Measurements from ENCODE around the gene ELMO1.
A peak's percentile ranks its signal among the peaks of the same experiment; 100 is the strongest.

Gene ELMO1

DNA sequence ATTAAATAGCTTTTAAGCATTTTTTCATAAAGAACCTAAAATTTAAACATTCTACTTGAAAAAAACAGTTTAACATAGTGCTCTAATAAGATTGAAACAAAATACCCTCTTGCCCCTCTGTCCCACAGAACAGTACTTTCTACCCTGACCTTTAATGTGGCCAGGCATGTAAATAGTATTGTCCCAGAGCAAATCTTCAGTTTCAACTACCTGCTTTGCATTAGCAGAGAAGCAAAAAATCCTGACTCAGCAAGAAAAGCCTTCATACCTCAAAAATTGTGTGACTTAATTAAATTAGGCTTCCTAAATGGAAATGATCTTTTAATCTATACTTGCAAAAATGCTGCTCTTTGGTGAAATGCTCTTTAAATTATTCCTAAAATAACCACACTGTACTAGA is 487.0 kb downstream of the ELMO1 start:
- no peak for DNase-seq

DNA sequence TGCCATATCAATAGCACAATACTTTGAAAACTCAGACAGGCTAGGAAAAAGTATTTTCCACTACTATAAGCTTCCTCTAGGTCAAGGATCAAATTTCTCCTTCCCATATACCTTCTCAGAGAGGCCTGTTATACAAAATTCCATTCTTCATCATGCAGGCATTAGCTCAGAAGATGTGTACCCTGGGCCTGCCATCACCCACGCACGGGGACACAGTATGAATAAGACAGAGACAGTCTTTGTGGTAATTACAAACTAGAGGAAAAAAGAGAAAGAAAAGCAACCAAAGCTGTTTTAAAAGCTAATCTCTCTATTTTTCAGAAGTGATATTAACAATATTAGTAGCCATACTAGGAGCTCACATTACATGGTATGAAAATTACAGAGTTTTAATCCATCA is 487.6 kb downstream of the ELMO1 start:
- no peak for DNase-seq

DNA sequence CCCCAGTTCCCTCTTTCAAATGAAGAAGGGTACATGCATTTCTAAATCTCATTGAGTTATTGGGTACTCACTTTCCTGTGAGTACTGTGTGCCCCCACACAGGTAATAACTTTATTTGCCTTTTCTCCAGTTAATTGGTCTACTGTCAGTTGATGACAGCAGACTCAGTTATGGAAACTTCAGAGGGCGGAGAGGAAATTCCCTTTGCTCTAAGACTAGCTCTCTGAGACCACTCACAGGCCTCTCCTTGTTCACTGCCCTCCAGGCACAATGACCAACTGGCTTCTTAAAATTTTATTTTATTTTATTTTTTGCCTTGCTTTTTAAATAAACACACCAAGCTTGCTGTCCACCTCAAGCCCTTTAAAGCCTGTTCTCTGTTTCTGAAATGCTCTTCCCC is 488.6 kb downstream of the ELMO1 start:
- no peak for DNase-seq

DNA sequence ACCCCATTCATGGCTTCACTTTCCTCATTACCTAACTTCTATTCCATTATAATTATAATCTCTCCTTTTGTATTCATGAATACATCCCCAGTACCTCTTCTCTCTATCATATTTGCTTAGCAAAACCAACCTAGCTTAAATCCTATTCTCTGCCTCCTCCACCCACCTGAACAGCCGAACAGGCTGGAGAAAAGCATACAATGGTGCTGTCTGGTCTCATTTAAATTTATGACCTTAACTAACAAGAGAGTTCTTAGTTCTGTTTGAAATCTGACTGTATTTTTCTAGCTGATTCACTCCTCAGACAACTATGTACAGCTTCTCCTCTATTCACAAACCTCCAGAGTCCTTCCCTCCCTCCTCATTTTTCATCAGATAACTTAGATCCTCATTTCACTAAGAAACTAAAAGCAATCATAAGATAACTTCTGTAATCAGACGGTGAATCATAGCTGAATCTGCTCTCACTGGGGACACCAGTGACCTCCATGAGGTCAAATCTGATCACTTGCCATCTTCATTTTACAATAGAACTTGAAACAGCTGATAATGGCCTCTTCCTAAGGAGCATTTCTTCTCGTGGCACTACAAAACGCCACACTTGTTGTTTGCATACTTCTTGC is 490.4 kb downstream of the ELMO1 start:
- peak; percentile 43 for DNase-seq

DNA sequence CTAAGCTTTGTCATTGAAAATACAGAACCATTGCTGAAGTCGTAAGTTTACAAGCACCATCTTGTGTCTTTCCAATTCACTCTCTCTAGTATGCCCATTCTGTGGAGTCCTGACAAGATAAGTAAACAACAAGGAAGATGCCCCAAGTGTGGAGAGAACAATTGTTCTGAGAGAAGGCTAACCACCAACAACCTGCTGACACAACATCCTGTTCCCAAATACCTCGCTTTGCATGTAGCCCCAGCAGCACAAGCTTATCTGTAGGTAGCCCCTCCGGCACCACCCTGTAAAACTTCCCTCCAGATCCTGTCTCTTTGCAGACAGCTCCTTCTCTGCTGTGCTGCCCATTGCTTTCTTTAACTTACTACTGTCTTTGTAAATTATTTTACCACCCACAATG is 491.0 kb downstream of the ELMO1 start:
- no peak for DNase-seq

DNA sequence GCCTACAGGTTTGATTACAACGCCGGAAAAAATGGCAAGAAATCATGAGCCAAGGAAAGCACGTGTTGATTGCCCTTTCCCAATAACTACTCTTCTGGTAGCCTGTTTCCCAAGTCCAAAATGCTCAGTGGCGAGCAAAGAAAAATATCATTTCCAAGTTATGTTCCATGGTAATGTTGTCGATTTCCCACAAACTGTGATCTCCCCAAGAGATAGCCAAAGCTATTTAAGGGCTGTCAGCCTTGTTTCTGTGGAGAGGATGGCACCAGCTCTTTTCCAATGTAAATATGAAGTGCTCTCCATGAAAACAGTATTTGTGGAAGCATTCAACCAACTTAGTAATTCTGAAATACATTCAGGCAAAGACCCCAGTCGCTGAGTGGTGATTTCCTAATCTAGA is 491.9 kb downstream of the ELMO1 start:
- DNase-seq = no peak

DNA sequence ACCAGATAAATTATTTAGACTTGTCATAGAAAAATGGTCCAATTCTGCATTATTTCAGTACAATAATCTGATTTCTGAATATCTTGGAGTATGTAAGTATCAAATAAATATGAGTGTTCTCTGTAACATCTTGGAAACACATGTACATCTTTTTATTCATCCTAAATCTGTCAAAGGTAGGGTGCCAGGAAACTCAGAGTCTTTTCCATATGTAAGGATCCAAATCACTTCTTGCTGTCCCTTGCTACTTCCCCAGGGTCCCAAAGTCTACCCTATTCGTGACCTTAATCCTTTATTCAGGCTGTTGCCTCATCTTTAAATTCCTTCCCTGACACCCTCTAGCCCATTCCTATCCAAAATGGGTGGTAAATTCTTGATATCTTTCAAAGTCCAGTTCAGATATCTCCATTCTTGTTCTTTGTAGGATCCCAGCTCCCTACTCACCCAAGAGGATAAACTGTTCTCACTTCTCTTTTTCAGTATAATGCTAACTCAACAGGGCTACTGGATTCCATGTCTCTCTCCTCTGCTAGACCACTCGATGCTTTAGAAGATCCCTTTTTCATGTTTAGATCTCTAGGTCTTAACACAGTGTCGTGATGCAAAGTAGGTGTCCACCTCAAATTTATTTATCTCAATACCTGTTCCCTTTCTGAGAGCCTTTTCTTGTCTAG is 493.1 kb downstream of the ELMO1 start:
- no peak for DNase-seq

DNA sequence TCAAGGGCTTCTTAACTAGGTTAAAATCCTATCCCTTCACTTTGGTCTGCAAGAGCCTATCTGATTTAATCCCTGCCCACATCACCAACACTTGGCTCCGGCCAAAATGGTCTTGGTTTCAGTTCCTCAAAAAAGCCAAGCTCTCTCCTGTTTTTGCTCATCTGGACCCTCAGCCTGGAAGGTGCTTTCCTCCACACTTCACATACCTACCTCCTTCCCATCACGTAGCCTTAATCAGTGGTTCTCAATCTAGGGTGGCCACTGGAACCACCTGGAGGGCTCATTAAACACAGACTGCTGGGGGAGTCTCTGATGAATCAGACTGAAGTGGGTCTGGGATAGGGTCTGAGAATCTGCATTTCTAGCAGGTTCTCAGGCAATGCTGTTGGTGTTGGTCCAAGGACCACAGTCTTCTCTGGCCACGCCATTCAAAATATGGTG is 497.4 kb downstream of the ELMO1 start:
- no peak for DNase-seq

DNA sequence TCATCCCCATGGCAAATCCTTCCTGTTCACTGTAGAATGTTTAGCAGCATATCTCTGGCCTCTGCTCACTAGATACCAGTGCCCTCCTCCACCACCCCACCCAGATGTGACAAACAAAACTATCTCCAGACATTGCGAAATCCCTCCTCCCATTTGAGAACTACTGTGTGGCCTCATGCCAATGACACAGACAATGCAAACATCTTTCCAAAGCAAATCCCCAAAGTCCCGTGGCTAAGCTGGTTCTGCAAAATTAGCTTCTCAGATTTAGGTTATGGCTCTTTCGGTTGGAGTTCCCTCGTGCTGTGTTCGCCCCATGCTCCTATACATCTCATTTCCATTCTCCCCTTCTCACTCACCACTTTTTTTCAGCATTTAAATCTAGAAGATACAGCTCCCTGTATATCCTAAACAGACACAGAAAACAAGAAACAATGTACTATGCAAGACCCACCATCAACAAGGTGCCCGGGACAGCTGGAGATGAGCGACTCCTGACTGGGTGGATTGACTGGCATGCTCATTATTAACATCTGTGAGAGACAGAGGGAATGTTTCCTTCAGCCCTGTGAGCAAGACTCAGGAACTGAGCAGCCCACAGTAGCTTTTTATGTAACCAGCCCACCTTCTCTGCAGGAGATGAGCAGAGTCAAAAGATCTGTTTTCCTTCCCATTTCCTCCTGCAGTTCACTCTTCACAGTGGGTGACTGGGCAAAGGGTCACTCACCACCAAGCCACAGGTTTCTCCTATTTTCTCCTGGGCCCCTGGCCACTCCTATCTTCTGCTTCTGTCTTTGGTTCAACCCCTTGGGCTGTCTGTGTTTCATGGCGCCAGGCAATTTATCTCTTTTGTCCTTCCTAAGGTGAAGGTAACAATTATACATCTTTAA is 498.7 kb downstream of the ELMO1 start:
- peak; percentile 74 for DNase-seq

DNA sequence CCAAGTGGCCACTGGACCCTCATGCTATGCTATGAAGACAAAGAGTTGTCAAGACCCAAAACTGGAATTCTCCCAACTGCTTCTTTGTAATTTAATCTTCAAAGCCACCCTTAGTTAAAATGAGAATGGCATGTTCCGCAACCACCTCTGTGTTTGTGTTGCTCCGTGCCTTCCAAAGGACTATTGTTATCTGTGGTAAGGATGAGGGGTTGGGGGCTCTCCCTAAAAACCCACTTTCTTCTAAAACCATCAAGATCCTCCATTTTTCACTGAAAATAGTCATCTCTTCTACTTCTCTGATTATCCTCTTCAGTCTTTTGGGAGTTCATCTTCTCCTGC is 502.3 kb downstream of the ELMO1 start:
- no peak for DNase-seq

DNA sequence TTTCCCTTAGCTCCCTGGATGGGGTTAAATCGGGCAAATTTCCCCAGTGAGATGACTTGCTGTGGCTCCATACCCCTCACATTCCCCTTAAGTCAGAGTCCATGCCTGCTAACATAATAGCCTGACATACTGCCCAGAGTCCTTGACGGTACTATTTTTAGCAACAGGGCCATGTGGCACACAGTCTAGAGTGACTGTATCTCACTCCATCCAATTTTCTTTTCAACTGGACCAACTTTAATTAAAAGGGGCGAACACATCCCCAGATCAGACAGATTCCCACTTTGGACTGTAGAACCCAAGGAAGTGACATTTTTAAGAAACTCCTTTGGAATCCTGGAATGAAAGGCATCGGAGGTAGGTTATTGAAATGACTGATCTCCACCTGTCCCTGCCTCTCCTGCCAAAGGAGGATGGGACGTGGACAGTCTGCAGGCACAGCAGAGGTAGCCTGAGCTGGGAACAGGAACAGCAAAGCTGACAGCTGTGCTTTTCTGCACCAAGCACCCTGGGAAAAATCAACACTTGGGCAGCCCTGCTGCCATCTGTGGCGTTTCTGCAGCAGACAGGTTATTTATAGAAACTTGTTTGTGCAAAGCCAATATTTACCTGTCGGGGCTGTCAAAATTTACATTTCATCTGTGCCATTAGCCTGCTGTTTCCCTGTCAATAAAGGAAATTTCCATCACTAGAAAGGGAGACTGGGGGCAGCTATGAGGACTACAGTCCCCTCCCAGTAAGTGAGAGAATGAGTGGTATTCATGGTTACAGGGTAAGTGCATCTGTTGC is 502.9 kb downstream of the ELMO1 start:
- peak; percentile 86 for DNase-seq

DNA sequence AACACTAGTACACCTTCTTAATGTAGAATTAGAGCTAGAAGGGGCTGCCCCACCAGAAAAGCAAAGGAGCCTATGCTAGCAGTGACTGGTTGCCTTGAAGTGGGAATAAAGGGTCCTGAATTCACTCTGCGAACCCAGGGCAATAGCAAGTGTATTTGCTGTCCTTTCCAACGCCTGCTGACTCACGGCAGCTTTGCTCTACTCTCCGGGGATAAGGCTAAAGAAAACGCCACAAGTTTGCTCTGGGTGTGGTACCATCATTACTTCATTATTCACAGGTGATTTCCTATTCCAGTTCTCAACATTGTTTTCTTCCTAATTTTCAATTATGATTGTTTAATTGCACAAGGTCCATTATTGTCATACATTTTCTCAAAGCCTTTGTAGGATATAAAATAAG is 503.8 kb downstream of the ELMO1 start:
- DNase-seq = no peak

DNA sequence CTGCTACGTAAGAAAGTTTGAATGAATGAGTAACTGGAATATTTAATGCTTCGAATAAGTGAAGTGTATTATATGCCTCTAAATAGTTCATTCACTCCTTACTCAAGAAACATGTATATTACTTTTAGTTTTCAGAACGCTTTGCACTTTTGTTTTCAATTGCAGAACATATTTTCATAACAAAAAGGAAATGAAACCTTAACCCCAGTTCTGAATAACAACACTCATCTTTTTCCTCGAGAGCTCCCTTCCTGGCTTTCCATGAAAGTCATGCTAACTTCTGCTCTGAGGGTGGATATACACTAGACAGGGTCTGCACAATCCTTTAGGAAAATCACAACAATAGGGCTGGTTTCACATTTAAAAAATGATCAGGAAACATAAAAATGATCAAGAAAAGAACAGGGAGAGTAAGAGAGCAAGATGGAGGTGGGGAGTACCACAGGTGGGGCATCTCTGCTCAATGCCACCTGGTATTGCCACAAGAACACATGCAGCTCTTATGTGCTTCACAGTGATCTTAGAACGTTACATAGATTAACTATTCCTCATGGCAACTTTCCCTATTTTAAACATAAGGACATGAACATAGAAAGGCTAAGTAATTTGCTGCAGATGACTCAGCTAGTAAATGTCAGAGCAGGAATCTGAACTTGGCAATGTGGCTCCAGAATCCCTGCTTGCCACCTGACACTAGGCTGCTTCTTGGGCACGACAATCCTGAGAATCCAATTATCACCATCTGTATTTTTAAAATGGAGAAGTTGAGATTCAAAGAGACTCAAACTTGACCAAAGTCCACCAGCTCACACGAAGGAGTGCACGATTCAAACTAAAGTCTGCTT is 504.9 kb downstream of the ELMO1 start:
- no peak for DNase-seq

DNA sequence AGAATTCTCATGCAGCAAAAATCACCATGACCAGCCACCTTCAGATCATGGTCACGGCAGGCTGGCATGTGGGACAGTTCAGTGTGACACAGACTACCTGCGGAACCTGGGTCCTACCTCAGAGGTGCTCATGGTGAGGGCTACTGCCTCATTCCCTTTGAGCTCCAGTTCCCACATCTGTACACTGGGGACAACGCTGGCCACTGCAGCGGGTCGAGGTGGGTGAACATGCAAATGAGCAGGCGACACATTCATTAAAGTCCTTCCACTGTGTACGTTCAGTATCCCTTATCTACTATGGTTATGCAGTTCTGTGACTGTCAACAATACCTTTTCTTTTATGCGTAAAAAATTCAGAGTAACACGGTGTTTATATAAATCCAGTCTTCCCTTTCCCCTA is 505.7 kb downstream of the ELMO1 start:
- DNase-seq = no peak

DNA sequence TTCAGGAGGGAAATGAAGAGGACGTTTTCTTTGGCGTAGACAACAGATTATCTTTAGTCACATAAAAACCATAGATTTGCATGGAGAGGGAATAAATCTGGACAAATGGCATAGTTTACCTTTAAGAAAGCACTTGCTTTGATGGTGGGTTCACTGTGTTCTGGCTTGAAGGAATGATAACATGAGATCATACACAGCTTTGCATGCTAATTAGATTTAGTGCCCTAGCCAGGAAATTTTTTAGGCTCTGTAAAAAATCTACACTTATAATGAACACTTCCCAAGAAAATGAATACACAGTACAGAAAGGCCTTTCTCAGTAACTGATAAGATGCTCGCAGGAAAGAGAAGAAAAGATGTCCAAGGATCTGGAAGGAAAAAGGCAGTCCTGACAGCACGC is 506.1 kb downstream of the ELMO1 start:
- DNase-seq = no peak

DNA sequence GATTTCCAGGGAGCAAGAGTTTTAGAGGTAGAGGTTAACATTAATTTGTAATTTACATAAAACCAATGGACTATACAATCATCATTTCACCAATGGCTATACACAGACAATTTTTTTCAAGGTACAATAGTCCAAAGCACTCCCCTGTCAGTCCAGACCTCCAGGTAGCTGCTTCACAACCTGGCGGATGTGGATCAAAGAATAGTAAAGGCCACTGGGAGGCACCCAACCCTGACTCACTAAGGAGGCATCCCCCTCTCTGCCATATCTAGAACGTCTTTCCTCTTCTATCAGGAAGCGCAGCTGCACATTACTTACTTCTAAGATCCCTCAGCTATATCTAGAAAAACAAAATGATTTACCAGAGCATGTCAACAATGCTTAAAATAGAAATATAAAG is 506.6 kb downstream of the ELMO1 start:
- DNase-seq = no peak

DNA sequence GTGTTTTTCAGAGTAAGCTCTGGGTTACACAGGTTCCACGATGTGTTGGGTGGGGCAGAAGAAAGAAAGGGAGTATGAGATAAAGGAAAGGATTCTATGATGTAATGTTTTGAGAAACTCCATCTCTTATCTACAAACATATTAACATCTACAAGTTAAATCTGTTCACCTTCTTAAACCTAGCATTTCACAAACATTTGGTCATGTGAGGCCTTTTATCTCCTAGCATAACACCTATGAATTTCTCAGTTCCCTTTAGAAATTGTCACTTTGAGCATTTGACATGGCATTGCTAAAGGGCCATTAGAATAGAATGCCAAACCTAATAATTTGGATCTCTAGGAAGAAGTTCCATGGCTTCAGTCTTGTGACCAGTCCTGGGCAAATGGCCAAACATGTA is 507.3 kb downstream of the ELMO1 start:
- DNase-seq = no peak

DNA sequence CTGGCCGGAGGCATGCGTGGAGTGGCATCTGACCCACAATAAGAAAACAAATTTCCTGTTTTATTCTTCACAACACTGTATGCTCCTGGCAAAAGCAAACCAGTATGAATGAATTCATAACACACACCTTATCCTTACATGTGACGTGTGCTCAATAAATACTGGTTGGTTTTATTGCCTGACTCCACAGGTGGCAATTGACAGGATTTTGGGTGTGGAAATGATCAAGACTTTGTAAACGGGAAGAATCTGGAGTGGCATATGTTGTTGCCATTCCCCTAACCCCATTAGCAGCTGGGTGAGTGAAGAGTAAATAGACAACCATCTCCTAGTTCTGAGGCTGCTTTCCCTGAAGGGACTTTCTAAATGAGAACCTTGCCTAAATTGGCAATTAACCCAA is 508.8 kb downstream of the ELMO1 start:
- DNase-seq = no peak

DNA sequence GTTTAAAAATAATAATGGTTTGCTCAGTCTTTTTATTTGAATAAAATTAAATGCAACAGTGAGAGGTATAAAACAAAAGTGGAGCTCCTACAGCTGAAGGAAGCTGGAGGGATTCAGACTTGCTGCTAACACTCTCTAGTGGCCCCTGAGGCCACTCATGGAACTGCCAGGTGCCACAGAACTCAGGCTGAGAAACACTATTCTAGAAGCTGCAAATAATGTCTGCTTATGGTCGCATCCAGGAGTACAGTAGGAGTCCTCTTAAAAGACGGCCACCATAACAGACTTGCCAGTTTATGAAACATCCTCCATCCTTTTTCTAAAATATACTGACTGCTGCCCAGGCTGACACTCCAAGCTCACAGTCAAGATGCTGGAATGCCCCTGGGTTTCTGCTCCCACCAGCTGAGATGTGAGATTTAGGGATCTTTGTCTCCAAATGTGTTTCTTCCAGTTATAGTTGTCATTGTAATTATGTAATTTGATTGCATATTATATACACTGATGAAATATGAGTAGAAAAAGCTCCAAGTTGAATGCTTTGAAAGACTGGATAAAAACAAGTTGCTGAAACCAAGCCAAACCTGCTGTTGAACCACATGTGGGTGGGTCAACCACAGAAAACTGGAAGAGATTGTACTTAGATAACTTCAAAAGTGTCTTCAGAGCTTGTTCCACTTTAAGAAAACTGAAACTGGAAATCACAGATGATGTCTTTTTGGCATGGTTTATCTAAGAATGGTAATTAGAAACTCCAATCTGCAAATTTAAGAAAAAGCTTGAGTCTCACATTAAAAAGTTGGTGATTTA is 510.7 kb downstream of the ELMO1 start:
- no peak for DNase-seq

DNA sequence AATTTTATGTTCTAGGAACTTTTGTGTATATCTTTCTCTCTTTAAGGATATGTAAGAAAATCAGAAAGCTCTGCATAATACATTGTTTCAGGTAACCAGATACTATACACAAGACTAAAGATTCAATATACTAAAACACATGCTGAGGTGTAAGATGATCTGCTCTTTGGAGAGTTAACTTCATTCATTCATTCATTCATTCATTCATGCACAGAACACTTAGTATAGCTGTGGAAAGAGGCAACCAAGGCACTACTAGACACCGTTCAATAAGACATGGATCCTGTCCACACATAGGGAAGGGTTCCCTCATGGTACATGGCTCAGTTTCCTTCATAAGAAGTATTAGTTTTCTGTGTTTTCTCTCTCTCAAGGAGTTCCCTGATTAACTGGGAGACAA is 516.8 kb downstream of the ELMO1 start:
- DNase-seq = no peak

DNA sequence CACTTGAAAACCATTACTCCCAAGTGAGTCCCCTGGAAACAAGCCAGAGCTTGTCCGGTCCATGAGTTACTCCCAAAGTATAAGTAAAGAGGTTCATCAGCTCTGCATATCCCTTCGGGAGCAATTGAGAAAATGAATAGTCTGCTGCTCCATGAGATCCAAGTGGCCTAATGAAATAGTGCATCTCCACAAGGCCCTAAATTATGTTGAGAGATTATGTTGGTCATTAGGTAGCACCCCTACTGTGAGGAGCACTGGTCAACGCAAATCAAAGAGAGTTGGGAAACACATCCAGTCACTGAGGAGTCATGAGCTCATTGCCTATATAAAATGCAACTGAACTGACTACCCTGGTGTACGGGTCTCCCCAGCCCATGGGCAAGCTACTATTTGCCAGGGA is 518.9 kb downstream of the ELMO1 start:
- DNase-seq = peak; percentile 48

DNA sequence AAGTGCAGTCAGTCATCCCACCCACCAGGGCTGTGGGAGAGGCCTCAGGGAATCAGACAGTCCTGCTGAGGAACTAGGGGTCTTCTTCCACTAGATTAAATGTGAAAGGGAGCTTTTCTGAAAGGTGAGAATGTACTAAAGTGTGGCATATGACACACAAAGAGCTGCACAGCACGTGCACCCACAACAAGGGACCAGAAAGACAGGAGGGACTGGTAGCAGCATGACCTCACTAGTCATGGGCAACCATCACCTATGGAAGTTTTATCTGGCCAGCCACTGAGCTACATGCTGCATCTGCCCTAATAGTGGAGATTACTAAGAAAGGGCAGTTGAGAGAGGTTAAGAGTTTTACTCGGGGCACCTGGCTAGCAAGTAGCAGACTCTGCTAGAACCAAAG is 519.9 kb downstream of the ELMO1 start:
- DNase-seq = no peak
